Uterus (tissue), 4 donors: ENCODE measurements around the gene SLC39A11. TPM values are rescaled to one million over a fixed set of nuclear protein-coding genes. Genes with fewer than 3 reads are reported as not detected.

Experiments
- DNase-seq, 2 donors: peaks; one replicate each; pipeline ENCODE4 v3.0.0-alpha.2; 2019 to 2020
- H3K27ac ChIP-seq, 2 donors: fragments of 200-600 bp; sonication (generic); 1 replicate in 1 of 2; 2 replicates in 1 of 2; pipeline ENCODE4 v1.5.1; 2016 to 2018
- H3K27me3 ChIP-seq, 2 donors: fragments of 200-600 bp; sonication (generic); one replicate each; pipeline ENCODE4 v1.5.1; 2018 to 2019; ENCODE audit warnings: control low read depth in 1 of 2
- H3K36me3 ChIP-seq, 2 donors: fragments of 200-600 bp; sonication (generic); one replicate each; pipeline ENCODE4 v1.5.1; 2019; ENCODE audit warnings: control low read depth in 1 of 2
- H3K4me1 ChIP-seq, 2 donors: fragments of 200-600 bp; sonication (generic); one replicate each; pipeline ENCODE4 v1.5.1; 2018 to 2019; ENCODE audit warnings: control low read depth in 1 of 2
- H3K4me3 ChIP-seq, 2 donors: fragments of 200-600 bp; sonication (generic); 1 replicate in 1 of 2; 2 replicates in 1 of 2; pipeline ENCODE4 v1.5.1; 2018 to 2019; ENCODE audit warnings: mild to moderate bottlenecking in 1 of 2
- H3K9me3 ChIP-seq, 2 donors: fragments of 200-600 bp; sonication (generic); one replicate each; pipeline ENCODE4 v1.5.1; 2019; ENCODE audit warnings: control low read depth in 1 of 2
- POLR2A ChIP-seq, 2 donors: fragments of 450-650 bp; IDR thresholded peaks; one replicate each; pipeline ENCODE4 v1.6.1; 2016; ENCODE audit warnings: antibody characterized with exemption in 2 of 2, mild to moderate bottlenecking in 1 of 2, moderate library complexity in 1 of 2
- intact Hi-C: fragments of 100-400 bp; cut with DNase I; formaldehyde crosslinking; loops from one replicate; pipeline ENCODE4 v1.15.1; 2023; ENCODE audit warnings: low total_unique reads
- total RNA-seq, 4 donors: library from RNA; depleted of rRNA in 3 of 4; stranded (reverse); fragments of >200 nt in 3 of 4; gene quantifications; one replicate each; pipeline versions ENCODE4 v1.1.0 to v1.2.4, GENCODE V29; 2014 to 2023
- TF ChIP-seq, protein P1 (sequence below), 4 experiments: fragments of 200-600 bp in 2 of 4; fragments of 450-650 bp in 2 of 4; sonication (generic) in 2 of 4; IDR thresholded peaks; one replicate each; pipeline ENCODE4 v1.5.1; 2016 to 2019; ENCODE audit warnings: antibody characterized with exemption in 4 of 4, mild to moderate bottlenecking in 2 of 4, moderate library complexity in 1 of 4
- donor health status: DM: yes; HTN: yes; CAD: no.

Gene SLC39A11
- total RNA-seq, 4 donors from 2014 or later, result 5.4 to 56.2 (median 21.0) TPM

DNA sequence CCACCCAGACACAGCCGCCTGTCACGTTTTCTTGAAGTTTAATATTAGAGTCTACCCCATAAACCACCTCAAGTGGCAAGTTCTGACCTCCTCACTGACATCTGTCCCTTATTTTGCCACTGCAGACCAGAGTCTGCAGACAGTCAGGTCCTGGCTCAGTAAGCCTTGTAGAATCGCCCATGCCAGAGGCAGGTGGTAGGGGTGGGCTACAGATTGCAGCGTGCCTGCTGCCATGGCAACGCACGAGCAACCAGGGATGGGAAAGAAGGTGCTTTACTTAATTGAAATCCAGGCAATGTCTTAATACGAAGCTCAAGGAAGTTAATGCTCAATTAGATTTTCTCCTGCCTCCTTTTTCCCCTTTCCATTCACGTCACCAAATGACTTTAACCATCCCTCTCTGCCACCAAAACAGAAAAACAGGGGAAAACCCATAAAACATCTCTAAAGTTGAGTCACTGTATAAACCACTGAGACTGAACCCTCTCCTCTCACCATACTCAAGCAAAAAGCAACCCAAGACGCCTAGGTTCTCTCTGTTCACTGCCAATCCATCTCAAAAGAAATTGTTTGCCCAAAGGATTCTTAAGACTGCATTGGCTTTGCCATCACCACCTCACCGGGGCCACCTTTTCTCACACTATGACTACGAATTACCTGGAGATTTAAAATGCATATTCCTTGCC, 228.8 kb downstream of the SLC39A11 start:
- H3K27ac ChIP-seq, result no peak overlapping the region
- H3K36me3 ChIP-seq, result no peaks in the 10 kb centered on the region
- TF ChIP-seq POLR2A (IDR thresholded peaks at IDR 0.05), result no peak
- TF ChIP-seq, protein P1, sequence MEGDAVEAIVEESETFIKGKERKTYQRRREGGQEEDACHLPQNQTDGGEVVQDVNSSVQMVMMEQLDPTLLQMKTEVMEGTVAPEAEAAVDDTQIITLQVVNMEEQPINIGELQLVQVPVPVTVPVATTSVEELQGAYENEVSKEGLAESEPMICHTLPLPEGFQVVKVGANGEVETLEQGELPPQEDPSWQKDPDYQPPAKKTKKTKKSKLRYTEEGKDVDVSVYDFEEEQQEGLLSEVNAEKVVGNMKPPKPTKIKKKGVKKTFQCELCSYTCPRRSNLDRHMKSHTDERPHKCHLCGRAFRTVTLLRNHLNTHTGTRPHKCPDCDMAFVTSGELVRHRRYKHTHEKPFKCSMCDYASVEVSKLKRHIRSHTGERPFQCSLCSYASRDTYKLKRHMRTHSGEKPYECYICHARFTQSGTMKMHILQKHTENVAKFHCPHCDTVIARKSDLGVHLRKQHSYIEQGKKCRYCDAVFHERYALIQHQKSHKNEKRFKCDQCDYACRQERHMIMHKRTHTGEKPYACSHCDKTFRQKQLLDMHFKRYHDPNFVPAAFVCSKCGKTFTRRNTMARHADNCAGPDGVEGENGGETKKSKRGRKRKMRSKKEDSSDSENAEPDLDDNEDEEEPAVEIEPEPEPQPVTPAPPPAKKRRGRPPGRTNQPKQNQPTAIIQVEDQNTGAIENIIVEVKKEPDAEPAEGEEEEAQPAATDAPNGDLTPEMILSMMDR (IDR thresholded peaks at IDR 0.05), result no peak
- H3K9me3 ChIP-seq, result no peaks in the 10 kb centered on the region
- intact Hi-C loops, result no loop called here
- no peak for DNase-seq
- no peaks in the 10 kb centered on the region for H3K27me3 ChIP-seq
- H3K4me3 ChIP-seq, result no peak overlapping the region
- H3K4me1 ChIP-seq, result no peaks in the 10 kb centered on the region

DNA sequence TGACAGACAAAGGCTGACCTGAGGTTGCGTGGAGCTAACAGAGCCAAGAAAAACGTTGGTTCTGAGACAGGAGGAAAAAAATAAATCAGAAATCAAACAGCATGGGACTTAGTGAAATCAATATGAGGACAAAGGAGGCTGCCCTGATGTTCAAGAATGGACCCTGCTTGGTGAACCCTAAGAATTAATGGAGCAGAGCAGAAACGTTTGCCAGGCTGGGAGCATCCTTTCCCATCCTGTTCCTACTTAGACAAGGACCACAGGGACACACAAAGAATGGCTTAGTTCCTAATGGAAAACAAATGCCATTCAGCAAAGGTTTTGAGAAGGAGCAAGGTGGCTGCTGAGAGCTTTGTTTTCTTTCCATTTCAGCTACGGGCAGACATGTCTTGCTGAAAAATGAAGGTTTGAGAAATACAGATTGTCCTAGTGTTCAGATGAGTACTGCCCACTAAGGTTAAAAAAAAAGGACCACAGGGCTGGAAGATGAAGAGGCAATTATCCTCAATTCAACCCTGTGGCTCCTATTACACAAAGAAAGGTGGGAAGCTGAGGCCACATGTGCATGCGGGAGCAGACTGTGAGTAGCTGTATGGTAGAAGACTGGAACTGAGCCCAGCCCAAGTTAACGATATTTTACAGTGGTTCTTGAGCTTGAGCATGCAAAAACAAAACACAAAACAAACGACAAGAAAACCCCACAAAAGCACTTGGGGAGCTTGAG, 230.1 kb downstream of the SLC39A11 start:
- Histone ChIP-seq H3K27me3 (no peaks in the 10 kb centered on the region), H3K9me3 (no peaks in the 10 kb centered on the region), H3K36me3 (no peaks in the 10 kb centered on the region), H3K4me3 (no peak overlapping the region), H3K4me1 (no peaks in the 10 kb centered on the region), H3K27ac (no peak overlapping the region)
- TF ChIP-seq, protein P1 (IDR thresholded peaks at IDR 0.05), result no peak
- no peak for TF ChIP-seq POLR2A (IDR thresholded peaks at IDR 0.05)
- no peak for DNase-seq
- intact Hi-C loops, result no loop called here

DNA sequence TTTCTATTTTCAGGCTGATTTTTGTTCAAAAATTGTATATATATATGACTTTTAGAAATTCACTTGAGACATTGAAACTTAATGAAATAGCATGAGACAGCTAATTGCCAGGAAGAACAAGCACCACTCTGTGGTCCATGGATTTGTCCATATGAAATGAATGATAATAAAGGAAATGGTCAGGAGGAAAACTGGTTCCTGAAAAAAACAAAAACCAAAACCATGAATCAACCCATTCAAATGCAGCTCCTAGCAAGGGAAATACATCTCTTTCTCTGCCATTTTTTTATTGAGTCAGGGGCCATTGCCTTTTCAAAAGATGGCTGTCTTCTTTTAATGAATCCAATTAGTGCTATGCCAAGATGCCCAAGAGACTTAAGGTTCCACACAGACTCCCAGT, 230.7 kb downstream of the SLC39A11 start:
- Histone ChIP-seq H3K36me3 (no peaks in the 10 kb centered on the region), H3K4me1 (no peaks in the 10 kb centered on the region), H3K9me3 (no peaks in the 10 kb centered on the region), H3K27me3 (no peaks in the 10 kb centered on the region), H3K27ac (no peak overlapping the region), H3K4me3 (no peak overlapping the region)
- DNase-seq, result no peak
- TF ChIP-seq POLR2A (IDR thresholded peaks at IDR 0.05), result no peak
- TF ChIP-seq, protein P1 (IDR thresholded peaks at IDR 0.05), result no peak
- intact Hi-C loops, result no loop called here

DNA sequence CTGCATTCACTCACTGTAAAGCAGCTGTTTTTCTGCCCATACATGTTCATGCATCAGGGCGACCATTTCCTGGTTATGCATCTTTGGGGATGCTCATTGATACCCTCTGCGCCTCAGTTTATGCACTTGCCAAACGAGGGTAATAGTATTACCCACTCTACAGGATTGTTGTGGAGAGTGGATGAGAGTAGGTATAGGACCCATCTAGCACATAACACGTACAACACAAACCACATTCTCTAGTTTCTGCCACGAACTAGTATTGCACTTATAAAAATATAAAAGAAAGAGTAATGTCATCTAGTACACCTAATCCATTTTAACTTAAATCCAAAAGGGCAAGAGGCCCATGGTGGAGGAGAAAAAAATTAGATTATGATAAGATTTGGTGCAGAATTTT, 231.7 kb downstream of the SLC39A11 start:
- intact Hi-C loops, result no loop called here
- Histone ChIP-seq H3K27ac (no peak overlapping the region), H3K27me3 (no peaks in the 10 kb centered on the region), H3K9me3 (no peaks in the 10 kb centered on the region), H3K4me1 (no peaks in the 10 kb centered on the region), H3K36me3 (no peaks in the 10 kb centered on the region), H3K4me3 (no peak overlapping the region)
- no peak for TF ChIP-seq POLR2A (IDR thresholded peaks at IDR 0.05)
- TF ChIP-seq, protein P1 (IDR thresholded peaks at IDR 0.05), result no peak
- DNase-seq, result no peak

DNA sequence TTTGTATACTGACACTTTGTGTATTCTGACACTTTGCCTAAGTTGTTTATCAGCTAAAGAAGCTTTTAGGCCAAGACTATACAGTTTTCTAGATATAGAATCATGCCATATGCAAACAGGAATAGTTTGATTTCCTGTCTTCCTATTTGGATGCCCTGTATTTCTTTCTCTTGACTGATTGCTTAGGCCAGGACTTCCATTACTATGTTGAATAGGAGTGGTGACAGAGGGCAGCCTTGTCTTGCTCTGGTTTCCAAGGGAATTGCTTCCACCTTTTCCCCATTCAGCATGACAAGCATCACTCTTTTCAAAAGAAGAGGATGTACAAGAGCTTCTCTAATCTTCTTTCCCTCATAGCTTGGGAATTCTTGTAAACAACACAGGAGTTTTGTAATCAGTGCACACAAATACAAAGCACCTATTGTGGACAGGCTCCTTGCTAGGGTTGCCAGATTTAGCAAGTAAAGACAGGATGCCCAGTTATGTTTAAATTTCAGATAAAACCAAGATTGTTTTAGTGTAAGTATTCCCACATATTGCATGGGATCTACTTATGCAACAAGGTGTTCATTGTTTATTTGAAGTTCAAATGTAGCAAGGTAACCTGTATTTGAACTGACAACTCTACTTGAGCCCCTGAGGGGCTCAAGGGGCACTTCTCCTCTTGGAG, 233.5 kb downstream of the SLC39A11 start:
- intact Hi-C loops, result no loop called here
- DNase-seq, result no peak
- Histone ChIP-seq H3K4me1 (no peaks in the 10 kb centered on the region), H3K27me3 (no peaks in the 10 kb centered on the region), H3K4me3 (no peak overlapping the region), H3K36me3 (no peaks in the 10 kb centered on the region), H3K9me3 (no peaks in the 10 kb centered on the region), H3K27ac (no peak overlapping the region)
- no peak for TF ChIP-seq POLR2A (IDR thresholded peaks at IDR 0.05)
- TF ChIP-seq, protein P1 (IDR thresholded peaks at IDR 0.05), result no peak
